Measurements from ENCODE around the gene TSPEAR. TPM values are rescaled to one million over a fixed set of nuclear protein-coding genes. Genes with fewer than 3 reads are reported as not detected.

Gene TSPEAR
- total RNA-seq, 1 experiment from 2014 or later: 2.1 TPM

GRCh38 chr21:44713846-44714245 is 2.5 kb upstream of the TSPEAR start (continued):
- TF ChIP-seq ELF4 (CRISPR knock-in tag; IDR thresholded peaks at IDR 0.05; ENCODE audit: low read depth): no peak
- no peak for TF ChIP-seq ATF6 (CRISPR knock-in tag; IDR thresholded peaks at IDR 0.05)
- TF ChIP-seq ATF2 (CRISPR knock-in tag; IDR thresholded peaks at IDR 0.05; ENCODE audit: borderline replicate concordance, low read depth): no peak

GRCh38 chr21:44713130-44713529 is 1.8 kb upstream of the TSPEAR start:
- DNase-seq (ENCODE audit: low spot score): no peak
- no peak overlapping the region for H3K27ac Mint-ChIP-seq
- ChIA-PET POLR2A (interaction anchor here (1.2 kb wide), 1 partner anchor 10 kb away, joined by 3 read pairs; no protein-coding TSS in a partner anchor), CTCF (interaction anchor here (0.8 to 2.9 kb wide), 4 partner anchors 46 to 202 kb away, joined by 3 to 9 read pairs (median 6); no protein-coding TSS in a partner anchor)
- H3K27me3 Mint-ChIP-seq (ENCODE audit: low read depth): peaks cover 73% of the 10 kb centered on the region
- H3K4me3 Mint-ChIP-seq: no peak overlapping the region
- no peak for TF ChIP-seq USF1 (CRISPR knock-in tag; IDR thresholded peaks at IDR 0.05)
- no peak for TF ChIP-seq EMX1 (CRISPR knock-in tag; IDR thresholded peaks at IDR 0.05)
- no peak for TF ChIP-seq TP53 (CRISPR knock-in tag; IDR thresholded peaks at IDR 0.05)
- TF ChIP-seq FOXP4 (CRISPR knock-in tag; IDR thresholded peaks at IDR 0.05): no peak
- no peak for TF ChIP-seq ATF1 (CRISPR knock-in tag; IDR thresholded peaks at IDR 0.05)
- TF ChIP-seq GRHL2 (CRISPR knock-in tag; IDR thresholded peaks at IDR 0.05; ENCODE audit: insufficient replicate concordance, severe bottlenecking): no peak
- TF ChIP-seq E2F5 (CRISPR knock-in tag; IDR thresholded peaks at IDR 0.05): no peak
- no peak for TF ChIP-seq PREB (CRISPR knock-in tag; IDR thresholded peaks at IDR 0.05; ENCODE audit: borderline replicate concordance)
- TF ChIP-seq ZNF512 (CRISPR knock-in tag; IDR thresholded peaks at IDR 0.05; ENCODE audit: borderline replicate concordance): no peak
- no peak for TF ChIP-seq IRF2 (CRISPR knock-in tag; IDR thresholded peaks at IDR 0.05; ENCODE audit: borderline replicate concordance, low read depth)
- peaks cover 65% of the 10 kb centered on the region for H3K4me1 Mint-ChIP-seq
- H3K9me3 Mint-ChIP-seq: peaks cover 6% of the 10 kb centered on the region; the same call in 1 of the 2 replicates
- no peak for ATAC-seq
- H3K36me3 Mint-ChIP-seq: no peaks in the 10 kb centered on the region
